ENCODE measurements around the gene COQ8B.

Gene COQ8B

GRCh38 chr19:40690050-40690692, 26.5 kb downstream of the COQ8B start, which contains the start of gene NUMBL:
NUMBL (minus strand) TSS chr19:40690651; CDS start chr19:40690483, 168 bp downstream.
- no peak for DNase-seq

GRCh38 chr19:40689339-40690049, 27.2 kb downstream of the COQ8B start:
- peak; percentile 19 for DNase-seq

- DNase-seq: no peak
These were observed 27.7 kb downstream of the COQ8B start for GRCh38 chr19:40688987-40689338.

DNA sequence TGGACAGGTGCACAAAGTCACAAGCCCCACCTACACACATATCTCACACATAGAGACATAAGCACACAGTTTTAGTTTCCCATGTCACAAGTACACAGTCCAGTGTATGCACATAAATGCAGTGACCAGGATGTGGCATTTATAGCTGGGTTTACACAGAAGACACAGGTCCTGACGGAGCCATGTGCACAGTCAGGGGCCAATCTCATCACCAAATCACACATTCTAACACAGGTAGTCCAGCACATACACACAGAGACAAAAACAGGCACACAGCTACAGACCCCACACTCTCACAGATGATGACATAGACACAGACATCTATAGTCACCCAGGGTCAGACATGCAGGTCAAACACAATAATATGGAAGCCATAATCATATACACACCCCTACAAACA, 28.4 kb downstream of the COQ8B start:
- DNase-seq: no peak

- no peak for DNase-seq
These were observed 29.1 kb downstream of the COQ8B start for GRCh38 chr19:40687525-40688016.

DNA sequence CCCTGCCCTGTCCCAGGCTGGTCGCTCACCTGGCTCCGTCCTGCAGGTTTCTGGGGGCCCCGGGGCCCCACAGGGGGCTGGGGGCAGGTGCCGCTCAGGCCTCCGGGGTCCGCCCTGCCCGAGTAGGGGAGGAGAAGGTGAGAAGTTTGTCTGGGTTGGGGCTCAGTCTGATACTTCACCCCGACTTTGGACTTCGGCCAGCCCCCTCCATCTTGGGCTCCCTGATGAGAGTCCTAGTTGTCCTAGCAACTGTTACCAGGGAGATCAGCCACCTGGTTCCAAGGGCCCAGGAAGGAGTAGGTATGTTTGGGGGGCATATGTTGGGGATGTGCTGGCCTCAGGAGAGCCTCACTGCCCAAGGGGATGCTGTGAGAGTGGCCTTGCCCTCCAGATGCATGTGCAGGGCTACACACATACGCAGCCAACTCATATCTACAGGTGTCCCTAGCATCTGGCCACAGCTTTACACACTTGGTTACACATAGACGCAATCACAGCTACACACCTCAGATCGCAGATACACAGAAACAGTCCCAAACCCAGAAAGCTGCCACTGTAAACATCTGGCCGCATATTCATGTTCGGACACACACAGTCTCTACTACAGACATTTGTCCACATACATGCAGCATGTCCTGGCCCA, 29.7 kb downstream of the COQ8B start:
- no peak for DNase-seq

DNA sequence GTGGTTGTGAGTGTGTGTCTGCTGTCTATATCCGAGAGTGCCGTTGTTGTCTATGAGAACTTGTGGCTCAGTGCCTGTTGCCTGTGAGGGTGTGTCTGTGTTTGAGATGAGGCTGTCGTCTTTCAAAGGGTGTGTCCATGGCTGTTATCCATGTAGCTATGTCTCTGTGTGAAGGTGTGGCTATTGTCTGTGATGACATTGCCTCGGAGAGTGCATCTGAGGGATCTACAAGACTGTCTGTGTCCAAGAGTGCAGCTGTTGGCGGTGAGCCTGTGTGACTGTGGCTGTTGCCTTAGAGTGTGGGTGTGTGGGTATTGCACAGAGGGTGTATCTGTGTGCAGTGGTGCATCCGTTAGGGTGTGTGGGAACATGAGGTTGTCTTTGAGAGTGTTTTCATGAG, 31.1 kb downstream of the COQ8B start:
- no peak for DNase-seq

DNA sequence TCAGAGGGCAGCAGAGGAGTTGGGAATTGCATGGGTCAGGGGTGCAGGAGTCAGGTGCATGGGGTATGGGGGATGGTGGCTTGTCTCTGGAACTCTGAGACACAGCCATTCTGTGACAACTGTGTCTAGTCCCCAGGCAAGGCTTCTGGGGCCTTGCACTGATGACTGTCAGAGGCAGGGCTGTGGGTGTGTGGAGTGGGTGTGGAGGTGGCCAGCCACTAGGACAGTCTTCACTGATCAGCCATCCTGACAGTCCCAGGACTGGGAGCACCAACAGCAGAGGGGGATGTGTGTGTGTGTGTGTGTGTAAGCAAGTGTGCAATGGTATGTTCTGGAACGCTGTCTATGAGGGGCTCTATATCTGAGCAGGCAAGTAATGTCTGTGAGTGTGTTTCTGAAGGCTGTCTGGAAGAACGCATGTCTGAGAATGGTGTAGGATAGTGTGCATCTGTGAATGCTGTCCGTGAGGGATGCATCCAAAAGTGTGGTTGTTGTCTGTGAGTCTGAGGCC, 31.6 kb downstream of the COQ8B start:
- DNase-seq: no peak

DNA sequence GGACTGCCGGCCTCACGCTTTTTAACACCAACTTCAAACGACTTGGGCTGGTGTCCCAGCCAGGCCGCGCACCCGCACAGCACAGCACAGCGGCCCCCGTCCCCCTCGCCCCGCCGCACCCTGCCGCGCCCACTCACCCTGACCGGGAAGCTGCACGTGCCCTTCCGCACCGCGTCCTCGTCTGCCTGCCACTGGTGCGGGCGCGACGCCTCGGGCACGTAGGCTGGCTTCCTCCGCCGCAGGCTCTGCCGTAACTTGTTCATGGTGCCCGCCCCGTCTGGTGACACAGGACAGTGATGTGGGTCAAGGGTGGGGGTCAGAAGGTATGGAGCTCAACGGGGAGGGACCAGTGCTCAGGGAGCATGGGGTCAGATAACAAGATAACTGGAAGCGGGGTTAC, 32.4 kb downstream of the COQ8B start:
- no peak for DNase-seq

DNA sequence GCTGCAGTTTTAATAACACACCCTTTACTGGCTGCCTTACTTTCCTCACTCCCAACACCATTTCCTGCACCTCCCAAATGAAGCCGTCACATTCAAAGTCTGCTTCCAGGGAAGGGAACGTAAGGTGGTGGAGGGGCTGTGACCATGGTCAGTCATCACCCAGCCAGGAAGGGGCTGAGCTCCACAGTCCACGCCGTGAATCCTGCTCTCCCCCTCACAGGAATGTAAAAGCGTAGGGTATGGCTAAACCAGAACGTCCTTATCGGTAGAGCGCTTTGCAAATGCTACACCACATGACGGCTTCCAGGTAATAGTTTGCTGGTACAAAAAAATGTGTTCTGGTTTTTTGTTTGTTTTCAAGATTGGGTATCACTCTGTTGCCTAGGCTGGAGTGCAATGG, 33.2 kb downstream of the COQ8B start:
- DNase-seq: no peak

- DNase-seq: no peak
These were observed 34.2 kb downstream of the COQ8B start for GRCh38 chr19:40682431-40682964.

GRCh38 chr19:40681039-40681438, 35.6 kb downstream of the COQ8B start:
- DNase-seq: no peak

GRCh38 chr19:40677156-40677555, 39.5 kb downstream of the COQ8B start:
- no peak for DNase-seq

DNA sequence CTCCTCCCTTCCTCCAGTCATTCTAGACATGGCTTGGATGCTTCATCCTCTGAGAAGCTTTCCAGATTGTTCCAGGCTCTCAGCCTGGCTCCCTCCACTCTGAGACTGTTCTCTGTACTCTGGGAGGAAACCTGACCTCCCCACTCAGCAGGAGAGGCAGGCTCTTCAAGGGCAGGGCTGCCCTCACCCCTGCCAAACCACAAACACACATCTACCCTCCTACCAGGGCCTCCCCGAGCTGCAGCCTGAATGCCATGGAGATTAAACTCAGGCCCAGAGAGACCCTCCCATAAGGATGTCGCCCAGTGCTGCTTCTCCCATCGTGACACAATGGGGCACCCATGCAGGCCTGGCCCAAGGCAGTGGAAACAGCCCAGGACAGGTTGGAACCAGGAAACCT, 42.4 kb downstream of the COQ8B start:
- DNase-seq: no peak

DNA sequence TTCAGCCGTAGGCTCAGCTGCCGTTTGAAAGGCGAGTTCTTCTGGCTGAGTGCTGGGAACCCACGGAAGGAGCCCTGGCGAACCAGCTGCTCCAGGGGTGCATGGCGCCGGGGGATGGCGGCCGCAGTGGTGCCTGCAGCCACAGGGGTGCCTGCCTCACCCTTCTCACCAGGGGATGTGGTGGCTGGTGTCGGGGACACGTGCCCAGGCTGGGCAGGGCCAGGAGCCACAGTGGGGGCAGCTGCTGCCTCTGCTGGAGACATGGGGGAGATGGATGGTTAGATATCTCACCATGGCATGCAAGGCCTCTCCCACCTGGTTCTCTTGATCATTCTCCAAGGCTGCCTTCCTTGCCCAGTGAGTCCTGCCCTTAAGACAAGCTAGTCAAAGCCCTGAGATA, 43.3 kb downstream of the COQ8B start:
- DNase-seq: peak; percentile 32

GRCh38 chr19:40672573-40673299, 44.0 kb downstream of the COQ8B start:
- DNase-seq: no peak

DNA sequence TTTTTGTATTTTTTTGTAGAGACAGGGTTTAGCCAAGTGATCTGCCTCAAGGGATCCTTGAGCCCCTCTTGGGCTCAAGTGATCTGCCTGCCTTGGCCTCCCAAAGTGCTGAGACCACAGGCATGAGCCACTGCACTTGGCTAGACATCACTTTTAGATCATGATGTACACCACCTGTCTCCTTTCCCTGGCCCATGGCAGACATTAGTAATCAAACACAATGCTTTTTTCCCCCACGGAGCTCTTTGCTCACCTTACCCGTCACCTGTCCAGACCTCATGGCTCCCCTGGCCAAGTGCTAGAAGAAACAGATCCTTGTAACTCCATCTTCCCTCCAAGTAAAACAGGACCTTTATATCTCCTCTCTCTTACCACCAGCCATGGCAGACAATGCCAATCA, 44.6 kb downstream of the COQ8B start:
- DNase-seq: no peak

GRCh38 chr19:40671404-40671803, 45.3 kb downstream of the COQ8B start:
- no peak for DNase-seq

DNA sequence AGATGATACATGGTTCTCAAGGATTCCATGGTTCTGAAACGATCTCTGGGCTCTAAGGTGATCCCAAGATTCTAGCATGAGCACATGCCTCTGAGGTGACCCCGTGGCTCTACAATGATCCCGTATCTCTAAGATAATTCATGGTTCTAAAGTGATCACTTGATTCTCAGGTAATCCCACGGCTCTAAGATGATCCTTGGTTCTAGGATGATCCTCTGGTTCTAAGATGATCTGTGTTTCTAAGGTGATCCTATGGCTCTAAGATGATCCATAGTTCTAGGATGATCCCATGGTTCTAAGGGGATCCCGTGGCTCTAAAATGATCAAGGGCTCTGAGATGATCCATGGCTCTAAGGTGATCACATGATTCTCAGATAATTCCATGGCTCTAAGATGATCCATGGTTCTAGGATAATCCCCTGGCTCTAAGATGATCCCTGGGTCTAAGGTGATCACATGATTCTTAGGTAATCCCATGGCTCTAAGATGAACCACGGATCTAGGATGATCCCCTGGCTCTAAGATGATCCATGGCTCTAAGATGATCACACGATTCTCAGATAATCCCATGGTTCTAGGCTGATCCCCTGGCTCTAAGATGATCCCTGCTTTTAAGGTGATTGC, 47.6 kb downstream of the COQ8B start:
- no peak for DNase-seq

GRCh38 chr19:40667602-40668001, 49.1 kb downstream of the COQ8B start:
- DNase-seq: no peak

GRCh38 chr19:40666803-40667438, 49.8 kb downstream of the COQ8B start:
- no peak for DNase-seq
